Esophagus mucosa (tissue), 1 donor: ENCODE measurements around the gene ZNF652. TPM values are rescaled to one million over a fixed set of nuclear protein-coding genes. Genes with fewer than 3 reads are reported as not detected.

Experiments used
- ATAC-seq: fragments of 200-7000 bp; cut with Tn5 transposase; one replicate; pipeline ENCODE4 v1.9.1; 2020
- total RNA-seq: library from RNA; stranded (reverse); gene quantifications from one replicate; pipeline ENCODE4 v1.2.4, GENCODE V29; 2023
- donor health status: DM: yes; HTN: yes; CAD: no.

ZNF652 gene
- total RNA-seq, 1 donor from 2014 or later: 10.9 TPM

DNA sequence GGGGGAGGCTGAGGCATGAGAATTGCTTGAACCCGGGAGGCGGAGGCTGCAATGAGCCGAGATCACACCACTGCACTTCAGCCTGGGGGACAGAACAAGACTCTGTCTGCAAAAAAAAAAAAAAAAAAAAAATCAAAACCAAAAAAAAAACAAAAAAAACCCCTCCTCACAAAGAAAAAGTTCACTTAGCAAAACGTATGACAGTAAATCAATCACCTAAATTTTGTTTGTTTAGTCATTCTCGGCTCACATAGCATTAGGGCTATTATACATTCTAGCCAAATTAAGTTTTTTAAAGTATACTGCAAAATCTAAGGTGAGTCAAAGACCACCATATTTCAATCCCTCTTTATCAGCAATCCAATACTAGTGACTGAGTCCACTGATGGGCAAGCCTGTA is 5.7 kb downstream of the ZNF652 start:
- no peak for ATAC-seq

DNA sequence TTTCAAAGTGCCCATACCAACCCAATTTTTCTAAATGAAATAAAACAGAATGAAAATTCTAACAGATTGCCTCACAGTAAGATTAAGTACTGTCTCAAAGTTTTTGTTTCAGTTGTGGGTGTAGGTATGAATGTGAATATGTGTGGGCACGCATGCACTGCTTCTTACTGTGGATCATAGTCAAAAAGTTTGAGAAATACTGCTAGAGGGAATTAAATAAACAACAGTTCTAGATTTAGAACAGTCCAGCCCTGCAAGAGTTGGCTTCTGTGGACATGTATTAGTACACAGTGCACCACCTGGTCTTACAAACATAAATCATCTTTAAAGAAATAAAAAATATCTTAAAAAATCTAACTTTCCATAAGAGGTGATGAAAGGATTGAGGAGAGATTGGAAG is 8.4 kb downstream of the ZNF652 start:
- no peak for ATAC-seq

DNA sequence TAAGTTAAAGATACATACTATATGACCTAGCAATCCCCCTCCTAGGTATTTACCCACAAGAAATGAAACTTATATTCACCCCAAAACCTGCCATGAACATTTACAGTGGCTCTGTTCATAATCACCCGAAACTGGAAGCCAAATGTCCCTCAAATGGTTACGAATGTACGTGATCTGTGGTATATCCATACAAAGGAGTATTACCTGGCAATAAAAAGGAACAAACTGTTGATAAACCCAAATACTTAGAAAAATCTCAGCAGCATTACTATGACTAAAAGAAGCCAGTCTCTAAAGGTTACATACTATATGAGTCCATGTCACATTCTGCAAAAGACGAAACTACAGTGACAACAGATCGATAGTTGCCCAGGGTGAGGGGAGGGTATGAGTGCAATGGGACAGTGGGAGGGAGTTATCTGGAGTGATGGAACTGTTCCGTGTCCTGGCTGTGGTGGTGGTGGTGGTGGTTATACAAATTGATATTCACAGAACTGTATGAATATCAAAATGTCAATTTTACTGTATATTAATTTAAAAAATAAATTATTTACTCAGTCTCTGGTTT is 9.4 kb downstream of the ZNF652 start:
- no peak for ATAC-seq

DNA sequence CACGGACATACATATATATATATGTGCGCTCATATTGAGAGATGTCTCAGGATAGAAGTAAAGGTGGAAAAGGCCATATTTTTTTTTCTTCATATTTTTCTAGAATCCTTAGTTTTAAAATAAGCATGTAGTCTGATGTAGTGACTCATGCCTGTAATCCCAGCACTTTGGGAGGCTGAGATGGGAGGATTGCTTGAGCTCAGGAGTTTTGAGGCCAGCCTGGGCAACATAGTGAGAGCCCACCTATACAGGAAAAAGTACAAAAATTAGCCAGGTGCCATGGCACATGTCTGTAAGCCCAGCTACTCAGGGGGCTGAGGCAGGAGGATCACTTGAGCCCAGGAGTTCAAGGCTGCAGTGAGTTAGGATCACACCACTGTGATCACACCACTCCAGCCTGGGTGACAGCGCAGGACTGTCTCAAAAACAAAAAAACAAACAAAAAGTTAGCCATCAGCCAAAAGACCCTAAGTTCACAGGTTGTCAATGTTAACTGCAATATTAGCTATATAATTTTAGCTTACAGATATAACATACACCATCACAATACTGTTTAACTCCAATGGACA is 10.4 kb downstream of the ZNF652 start:
- no peak for ATAC-seq

DNA sequence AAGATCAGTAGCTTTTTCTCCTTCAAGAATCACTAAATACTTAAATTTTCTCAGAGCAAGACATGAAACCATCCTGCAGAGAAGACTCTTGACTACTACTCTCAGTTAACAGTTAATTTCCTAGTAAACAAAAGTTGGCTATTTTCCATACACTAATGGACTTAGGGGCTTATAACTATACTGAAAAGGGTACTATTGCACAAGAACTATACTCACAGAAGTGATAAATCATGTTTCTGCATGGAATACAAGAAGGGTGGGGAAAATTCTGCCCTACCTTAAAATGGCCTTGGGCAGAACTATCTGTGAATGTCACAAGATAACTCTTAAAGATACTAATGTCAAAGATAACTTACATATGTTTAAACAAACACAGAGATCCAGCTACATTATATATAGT is 12.5 kb downstream of the ZNF652 start:
- ATAC-seq: no peak

DNA sequence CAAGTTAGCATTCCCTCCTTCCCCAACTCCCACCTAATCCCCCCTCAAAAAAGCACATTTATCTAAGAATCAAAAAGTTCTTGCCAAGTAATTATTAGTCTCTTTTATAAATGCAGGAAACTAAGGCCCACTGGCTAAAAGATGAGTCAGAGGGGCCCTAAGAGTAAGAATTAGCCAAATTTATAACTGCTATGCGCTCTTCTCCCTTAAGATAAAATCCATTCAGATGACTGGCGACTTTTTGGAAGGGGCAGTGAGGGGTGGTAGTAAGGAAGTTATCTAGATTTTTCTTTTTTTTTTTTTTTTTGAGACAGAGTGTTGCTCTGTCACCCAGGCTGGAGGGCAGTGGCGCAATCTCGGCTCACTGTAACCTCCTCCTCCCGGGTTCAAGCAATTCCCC is 17.1 kb downstream of the ZNF652 start:
- no peak for ATAC-seq

DNA sequence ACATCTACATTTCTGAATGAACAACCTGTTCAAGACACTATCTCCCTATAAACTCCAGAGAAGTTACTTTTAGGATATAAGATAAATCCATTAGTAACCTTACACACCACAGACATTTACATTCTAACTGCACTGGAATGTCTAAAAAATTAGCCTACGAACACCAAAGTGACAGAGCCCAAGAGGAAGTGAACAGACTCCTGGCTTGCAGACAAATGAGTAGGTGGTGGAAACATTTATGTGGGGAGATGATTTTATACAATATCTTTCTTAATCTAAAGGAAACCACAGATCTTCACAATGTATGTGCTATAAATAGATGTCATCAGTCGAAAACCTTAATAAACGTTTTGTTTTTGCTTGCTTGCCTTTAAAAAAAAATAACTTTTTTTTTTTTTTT is 18.8 kb downstream of the ZNF652 start:
- ATAC-seq: no peak

DNA sequence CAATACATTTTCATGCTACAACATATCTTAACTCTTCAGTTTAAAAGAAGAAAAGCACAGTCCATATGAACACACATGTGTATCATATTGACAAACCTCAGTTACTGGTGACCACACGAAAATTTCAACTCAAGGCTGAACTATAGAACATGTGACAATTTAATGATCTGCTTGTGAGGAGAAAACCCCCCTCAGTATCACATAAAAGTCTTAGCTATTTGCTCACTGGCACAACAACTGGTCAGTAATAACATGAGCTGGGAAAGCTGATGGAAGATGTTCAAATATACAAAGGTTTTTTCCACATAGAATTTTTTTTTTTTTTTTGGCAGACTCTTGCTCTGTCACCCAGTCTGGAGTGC is 19.5 kb downstream of the ZNF652 start:
- ATAC-seq: no peak

DNA sequence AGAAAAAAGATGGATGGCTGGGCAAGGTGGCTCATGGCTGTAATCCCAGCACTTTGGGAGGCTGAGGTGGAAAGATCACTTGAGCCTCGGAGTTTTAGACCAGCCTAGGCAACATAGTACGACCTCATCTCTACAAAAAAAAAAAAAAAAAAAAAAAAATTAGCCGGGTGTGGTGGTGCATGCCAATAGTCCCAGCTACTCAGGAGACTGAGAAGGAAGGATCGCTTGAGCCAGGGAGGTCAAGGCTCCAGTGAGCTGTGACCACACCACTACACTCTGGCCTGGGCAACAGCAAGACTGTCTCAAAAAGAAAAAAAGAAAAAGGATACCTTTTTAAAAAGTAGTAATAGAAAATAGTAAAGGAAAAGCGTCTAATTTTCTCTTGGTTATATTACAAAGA is 20.7 kb downstream of the ZNF652 start:
- ATAC-seq: no peak

DNA sequence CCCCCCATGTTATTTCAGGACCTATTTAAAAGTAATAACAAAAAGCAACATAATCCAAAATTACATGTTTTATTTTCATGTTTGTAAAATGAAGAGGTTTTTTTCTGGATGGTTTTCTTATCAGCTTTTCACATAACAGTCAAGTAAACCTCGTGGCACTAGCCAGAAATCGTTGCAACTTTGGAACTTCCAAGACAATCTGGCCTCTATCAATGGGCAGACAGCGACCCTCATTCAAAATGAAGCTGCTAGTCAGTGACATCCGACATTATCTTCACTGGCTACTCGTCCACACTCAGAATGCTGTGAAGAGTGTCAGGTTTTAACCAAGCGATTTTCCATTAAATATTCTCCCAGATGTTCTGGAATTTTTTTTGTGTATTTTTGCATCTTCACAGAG is 22.7 kb downstream of the ZNF652 start:
- no peak for ATAC-seq

DNA sequence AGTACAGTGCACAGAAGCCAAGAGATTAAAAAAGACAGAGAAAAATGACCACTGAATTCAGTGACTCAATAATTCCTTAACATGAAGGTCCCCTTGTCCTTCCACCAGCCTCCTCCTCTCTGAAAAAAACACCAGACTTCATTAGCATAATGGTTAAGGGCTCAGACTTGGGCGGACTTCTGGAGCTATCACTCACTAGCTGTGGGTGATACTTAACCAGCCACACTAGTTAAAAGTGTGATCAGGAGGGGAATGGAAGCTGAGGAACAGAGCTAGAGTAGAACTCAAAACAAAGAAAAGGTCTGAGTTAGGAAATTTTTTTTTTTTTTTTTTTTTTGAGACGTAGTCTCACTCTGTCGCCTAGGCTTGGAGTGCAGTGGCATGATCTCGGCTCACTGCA is 23.2 kb downstream of the ZNF652 start:
- no peak for ATAC-seq

DNA sequence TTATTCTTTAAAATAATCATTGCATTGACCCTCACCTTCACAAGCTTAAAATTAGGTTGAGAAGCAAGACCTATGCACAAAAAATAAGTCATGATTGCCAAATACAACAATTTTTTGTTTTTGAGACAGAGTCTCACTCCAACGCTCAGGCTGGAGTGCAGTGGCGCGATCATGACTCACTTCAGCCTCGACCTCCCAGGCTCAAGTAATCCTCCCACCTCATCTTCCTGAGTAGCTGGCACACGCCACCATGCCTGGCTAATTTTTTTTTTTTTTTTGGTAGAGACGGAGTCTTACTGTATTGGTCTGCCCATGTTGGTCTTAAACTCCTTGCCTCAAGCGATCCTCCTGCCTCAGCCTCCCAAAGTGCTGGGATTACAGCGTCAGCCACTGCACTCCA is 24.2 kb downstream of the ZNF652 start:
- no peak for ATAC-seq

DNA sequence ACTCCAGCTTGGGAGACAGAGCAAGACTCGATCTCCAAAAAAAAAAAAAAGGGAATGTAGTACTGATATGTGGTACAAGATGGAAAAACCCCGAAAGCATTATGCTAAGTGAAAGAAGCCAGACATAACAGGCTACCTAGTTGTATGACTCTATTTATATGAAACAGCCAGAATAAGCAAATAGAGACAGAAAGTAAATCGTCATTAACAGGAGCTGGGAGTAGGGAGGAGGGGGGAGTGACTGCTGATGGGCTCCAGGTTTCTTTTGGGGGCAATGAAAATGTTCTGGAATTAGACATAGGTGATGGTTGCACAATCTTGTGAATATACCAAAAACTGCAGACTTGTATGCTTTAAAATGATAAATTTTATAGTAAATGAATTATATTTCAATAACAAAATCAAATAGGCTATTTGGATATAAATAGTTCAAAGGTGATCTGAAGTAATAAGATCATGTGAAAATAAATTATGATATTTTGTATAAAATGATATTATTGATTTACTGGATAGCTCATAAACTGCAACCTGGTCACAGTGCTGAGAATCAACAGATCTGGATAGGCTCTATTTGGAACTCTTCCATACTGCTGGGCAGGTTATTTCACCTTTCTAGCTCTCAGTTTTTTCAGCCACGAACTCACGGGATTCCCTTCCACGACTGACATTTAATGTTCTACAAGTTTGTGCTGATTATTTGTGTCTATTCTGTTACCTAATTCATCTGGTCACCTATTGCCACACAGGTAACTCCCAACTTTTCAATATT is 27.1 kb downstream of the ZNF652 start:
- no peak for ATAC-seq

DNA sequence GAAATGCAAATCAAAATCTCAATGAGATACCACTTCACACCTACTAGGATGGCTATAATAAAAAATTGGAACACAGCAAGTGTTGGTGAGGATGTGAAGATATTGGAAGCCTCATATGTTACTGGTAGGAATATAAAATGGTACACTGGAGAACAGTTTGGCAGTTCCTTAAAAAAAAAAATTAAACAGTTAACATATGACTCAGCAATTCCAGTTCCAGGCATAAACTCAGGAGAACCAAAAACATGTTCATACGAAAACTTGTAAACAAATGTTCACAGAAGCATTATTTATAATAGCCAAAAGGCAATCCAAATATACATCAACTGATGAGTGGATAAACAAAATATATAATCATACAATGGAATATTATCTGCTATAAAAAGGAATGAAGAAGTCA is 28.2 kb downstream of the ZNF652 start:
- no peak for ATAC-seq

DNA sequence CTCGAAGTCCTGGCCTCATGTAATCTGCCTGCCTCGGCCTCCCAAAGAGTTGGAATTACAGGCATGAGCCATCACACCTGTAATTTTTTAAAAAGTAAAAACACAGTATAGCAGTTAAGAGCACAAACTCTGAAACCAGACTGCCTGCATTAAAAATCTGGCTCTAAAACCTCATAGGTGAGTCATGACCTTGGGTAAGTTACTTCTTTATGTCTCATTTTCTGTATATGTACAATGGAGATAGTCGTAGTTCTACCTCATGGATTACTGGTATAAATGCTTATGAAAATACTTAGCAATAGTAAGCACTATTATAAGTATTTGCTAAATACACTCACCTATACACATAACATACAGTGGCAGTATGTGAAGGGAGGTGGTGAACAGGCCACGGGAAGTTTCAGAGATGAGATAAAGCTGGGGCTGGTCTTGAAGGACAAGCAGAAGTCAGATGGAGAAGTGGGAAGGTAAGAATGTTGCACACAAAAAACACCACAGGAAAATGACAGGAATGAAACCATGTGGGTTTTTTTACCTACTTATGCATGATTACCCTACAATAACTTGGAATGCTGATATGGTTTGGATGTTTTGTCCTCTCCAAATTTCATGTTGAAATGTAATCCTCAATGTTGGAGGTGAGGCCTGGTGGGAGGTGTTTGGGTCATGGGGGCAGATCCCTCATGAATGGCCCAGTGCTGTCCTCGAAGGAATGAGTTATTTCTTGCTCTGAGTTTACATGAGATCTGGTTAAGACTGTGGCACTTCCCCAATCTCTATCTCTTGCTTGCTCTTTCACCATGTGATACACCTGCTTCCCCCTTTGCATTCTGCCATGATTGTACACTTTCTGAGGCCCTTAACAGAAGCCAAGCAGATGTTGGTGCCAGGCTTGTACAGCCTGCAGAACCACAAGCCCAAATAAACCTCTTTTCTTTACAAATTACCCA is 33.9 kb downstream of the ZNF652 start:
- ATAC-seq: peak; percentile 31

DNA sequence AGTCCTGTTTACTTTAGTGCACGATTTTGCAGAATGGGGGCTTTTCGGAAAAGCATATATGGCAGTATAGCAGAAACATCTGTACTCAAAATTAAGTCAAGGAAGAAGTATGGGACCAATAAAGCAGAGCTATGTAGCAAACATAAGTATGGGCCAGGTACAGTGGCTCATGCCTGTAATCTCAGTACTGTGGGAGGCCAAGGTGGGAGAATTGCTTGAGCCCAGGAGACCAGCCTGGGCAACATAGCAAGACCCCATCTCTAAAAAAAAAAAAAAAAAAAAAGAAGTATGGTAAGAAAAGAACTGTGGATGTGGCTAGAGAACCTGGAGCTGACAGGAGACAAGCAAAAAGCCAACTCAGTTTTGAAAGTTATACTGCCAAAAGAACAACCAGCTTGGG is 36.1 kb downstream of the ZNF652 start:
- ATAC-seq: no peak

DNA sequence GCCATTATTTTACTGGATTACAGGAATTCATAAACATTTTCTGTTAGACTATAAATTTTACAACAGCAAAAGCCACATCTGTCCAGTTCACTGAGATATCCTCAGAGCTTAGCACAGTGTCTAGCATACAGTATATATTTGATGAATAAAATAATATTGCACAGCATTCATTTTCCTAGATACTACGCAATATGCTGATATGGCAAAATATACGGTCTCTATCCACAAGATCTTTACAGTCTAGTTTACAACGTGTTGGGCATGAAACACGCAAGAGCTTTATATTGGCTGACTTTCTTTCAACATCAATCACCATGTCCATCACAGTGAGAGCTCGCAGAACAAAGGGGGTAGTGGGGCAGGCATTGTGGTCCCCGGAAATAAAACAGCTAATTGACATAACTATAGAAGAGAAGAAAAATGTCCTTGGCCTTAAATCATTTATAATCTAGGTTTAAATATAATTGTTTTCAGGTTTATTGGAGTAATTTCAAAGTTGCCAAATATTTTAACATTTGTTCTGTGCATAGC is 43.5 kb downstream of the ZNF652 start:
- no peak for ATAC-seq

DNA sequence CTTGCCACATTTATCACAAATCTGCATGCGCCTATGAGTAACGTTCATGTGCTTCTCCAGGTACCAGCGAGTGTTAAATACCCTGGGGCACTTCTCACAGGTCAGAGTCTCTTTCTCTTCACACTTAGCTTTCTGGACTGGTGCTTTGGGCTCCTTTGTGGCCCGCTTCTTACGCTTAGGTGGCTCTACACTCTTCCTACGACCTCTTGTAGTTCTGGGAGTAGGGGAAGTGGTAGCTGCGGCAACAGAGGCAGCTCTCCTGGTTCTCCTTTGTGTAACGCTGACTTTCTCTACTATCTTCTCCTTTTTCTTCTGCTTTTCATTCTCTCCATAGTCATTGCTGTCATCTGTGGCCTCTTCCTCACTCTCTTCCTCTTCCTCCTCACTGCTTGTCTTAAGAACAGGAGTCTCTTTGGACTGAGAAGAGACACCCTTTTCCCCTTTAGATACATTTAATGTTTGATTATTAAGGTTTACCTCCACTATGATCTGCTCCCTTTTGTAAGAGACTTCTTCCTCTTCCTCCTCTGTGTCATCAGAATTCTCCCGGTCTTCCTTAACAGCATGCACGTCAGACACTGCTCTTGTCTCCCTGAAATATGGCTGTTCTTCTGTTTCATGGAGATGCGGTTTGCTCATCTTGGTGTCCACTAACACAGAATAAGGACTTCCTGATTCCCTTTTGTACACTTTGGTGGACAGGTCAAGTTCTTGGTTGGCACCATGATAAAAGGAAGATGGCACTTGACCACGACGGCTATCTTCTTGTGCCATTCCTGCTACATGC is 45.0 kb downstream of the ZNF652 start:
- ATAC-seq: no peak

DNA sequence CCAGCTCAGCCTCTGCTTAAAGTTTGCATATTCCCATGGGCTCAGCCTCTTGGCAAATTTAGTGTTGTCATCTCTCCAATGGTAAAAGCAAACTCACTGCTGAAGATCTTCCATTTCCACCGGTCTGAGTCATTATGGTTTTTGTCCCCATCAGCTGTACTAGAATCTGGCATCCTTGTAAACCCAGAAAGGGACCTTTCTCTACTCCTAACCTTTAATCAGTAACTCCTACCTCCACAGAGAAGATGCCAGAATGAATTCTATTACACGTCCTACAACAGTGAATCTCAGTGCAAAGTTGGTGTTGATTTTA is 45.8 kb downstream of the ZNF652 start:
- ATAC-seq: no peak

DNA sequence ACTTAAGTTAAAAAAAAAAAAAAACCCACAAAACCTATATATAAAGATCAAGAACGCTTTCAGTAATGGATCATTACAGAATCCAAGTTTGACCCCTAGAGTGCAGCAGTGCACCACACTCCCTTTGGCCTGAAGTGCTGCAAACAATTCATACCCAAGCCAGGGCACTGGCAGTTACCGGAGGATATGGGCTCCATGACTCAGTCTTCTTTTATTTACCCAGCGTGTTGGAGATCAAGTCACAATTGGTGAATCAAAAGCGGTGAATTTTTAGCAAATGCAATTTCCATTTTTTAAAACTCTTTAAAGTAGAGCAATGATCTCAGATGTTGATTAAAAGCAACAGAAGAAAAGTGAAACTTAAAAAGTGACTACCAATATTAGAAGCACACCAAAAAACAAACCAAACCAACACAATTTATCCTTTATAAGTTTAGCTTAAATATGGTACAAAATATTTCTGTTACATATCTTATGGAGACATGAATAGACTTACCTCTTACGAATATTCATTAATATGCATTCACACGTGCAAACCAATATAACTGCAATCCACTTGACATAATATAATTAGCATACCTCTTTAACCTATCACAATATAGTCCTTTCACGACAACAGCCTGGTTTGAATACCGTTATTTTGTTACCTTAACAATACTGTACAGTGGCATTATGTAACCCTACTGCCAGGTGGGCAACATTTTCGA is 46.3 kb downstream of the ZNF652 start:
- ATAC-seq: peak; percentile 99

DNA sequence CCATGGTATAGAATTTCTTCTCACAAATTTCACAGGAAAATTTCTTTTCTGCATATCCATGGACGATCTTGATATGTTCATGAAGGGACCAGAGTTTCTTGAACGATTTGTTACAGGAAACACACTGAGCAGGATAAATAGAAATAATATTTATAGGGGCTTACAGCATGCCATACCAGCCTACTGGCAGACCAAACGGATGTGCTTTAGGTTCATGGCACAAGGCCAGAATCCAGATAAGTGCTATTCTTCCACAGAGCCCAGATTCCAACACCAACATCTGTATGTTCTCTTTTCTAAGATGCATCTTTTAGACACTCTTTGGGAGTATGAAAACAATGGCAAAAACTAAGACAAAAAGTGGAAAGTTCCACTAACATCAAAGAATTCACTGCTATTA is 49.3 kb downstream of the ZNF652 start:
- no peak for ATAC-seq

DNA sequence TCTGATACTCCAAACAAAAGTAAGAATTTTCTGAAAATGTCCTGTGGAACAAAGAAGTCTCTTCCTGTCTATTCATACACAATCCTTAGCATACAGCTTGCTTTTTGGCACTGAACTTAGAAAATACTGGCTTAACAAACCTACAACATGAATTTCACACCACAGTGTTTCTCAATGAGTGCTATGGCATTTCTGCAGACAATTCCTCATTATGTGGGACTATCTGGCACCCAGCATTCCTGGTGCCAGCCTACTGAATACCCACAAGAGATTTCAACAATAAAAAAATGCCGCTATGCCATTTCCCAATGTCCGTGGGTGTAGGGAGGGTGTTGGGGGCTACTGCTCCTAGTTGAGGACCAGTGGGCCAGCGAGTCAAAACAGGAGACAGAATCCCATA is 62.1 kb downstream of the ZNF652 start:
- ATAC-seq: no peak
